GM12865 (cell line): ENCODE measurements around the gene GALNT17.

ENCODE experiments used
- DNase-seq: peaks from one replicate; pipeline ENCODE4 v3.0.0; 2010; ENCODE audit warnings: low read depth
- H3K4me3 ChIP-seq: 2 replicates; pipeline ENCODE4 v1.5.1; 2011; ENCODE audit warnings: mild to moderate bottlenecking, low read depth, low read length, control low read depth
- TF ChIP-seq, protein P1 (sequence below): IDR thresholded peaks from 2 replicates; pipeline ENCODE4 v1.5.1; 2011; ENCODE audit warnings: low read length, control low read depth, low read depth, inconsistent platforms; ENCODE audit not compliant: insufficient read depth; ENCODE audit errors: missing control alignments

GALNT17 gene

DNA sequence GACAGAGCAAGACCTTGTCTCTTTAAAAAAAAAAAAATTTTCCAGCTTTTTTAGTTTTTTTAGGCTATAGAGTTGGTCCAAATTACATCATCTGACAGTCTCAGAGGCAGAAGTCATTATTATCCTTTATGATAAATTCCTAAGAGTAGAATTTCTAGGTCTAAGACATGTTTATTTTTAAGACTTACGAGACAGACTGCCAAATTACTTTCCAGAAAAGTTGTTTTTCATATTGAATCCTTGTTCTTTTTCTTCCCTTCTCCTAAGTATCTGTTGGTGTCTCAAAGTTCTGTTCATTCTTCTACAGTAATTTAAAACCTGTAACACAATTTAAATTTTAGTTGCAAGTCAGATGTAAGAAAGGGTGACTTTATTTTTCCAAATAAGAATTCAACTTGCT lies 421.4 kb downstream of the GALNT17 start:
- TF ChIP-seq, protein P1, sequence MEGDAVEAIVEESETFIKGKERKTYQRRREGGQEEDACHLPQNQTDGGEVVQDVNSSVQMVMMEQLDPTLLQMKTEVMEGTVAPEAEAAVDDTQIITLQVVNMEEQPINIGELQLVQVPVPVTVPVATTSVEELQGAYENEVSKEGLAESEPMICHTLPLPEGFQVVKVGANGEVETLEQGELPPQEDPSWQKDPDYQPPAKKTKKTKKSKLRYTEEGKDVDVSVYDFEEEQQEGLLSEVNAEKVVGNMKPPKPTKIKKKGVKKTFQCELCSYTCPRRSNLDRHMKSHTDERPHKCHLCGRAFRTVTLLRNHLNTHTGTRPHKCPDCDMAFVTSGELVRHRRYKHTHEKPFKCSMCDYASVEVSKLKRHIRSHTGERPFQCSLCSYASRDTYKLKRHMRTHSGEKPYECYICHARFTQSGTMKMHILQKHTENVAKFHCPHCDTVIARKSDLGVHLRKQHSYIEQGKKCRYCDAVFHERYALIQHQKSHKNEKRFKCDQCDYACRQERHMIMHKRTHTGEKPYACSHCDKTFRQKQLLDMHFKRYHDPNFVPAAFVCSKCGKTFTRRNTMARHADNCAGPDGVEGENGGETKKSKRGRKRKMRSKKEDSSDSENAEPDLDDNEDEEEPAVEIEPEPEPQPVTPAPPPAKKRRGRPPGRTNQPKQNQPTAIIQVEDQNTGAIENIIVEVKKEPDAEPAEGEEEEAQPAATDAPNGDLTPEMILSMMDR = no peak
- no peak for DNase-seq
- no peak overlapping the region for H3K4me3 ChIP-seq

GRCh38 chr7:71555758-71556157 lies 423.8 kb downstream of the GALNT17 start:
- no peak for DNase-seq
- no peak overlapping the region for H3K4me3 ChIP-seq
- TF ChIP-seq, protein P1 = no peak

- TF ChIP-seq, protein P1 = no peak
- no peak for DNase-seq
- no peak overlapping the region for H3K4me3 ChIP-seq
Observed at GRCh38 chr7:71558806-71559613, 427.1 kb downstream of the GALNT17 start.

DNA sequence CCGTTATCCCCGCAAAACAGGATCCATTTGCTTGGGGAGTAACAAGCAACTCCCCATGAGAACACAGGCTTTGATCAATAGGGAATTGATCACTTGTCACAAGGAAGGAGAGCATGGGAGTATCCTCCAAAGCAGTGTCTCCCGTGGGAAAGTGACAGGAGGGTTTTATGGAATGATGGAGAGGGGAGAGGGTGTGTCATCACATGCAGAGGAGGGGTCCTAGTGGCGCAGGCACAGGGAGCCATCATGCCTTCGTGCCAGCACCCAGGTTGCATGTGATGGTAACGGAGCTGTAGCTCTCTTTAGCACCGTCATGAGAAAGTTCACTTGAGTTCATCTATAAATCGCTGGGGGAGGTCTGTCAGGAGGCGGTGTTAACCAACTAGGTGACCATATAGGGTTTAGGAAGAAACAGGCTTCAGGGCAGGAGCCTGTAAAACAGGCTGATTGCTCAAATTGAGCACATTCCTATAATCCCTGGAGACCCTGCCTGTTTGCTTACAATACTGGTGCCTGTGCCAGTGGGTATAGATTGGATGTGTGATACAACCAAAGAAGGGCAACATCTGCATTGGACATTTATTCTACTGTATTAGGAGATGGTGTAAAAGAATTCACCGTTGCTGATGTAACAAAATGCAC lies 428.5 kb downstream of the GALNT17 start:
- TF ChIP-seq, protein P1 = no peak
- H3K4me3 ChIP-seq = no peak overlapping the region
- no peak for DNase-seq

DNA sequence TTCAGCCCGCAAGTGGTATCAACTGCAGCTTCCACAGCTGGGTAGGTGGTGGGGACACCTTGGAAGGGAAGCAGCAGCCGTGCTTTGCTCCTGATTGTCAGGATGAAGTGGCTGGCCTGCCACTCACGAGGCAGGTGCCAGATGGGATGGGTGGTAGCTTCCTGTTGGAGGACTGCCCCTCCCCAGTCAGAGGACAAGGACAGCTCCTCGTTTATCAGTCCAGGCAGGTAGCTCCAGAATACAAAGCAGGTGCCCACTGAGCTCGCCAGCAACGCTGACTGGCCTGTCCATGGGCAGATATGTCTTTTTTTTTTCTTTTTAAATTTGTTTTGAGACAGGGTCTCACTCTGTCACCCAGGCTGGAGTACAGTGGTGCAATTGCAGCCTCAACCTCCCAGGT lies 431.3 kb downstream of the GALNT17 start:
- no peak overlapping the region for H3K4me3 ChIP-seq
- no peak for DNase-seq
- TF ChIP-seq, protein P1 = no peak

DNA sequence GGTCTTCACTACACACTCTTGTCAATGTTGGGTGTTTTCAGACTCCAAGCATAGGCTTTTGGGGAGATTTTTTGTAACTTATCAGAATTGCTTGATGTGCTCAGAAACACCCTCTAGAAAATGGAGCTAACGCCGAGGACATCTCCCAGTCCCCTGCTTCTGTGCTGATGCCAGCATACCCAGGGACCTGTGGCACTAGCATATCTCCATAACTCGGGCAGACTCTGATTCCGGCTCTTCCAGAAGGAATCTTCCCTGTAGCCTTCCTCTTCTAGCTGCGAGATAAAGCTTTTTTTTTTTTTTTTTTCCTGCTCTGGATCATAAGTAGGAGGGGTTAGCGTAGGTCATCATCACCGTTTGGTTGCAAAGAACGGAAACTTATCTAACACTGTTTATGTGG lies 434.4 kb downstream of the GALNT17 start:
- TF ChIP-seq, protein P1 = no peak
- H3K4me3 ChIP-seq = no peak overlapping the region
- DNase-seq = no peak

- H3K4me3 ChIP-seq = no peak overlapping the region
- TF ChIP-seq, protein P1 = no peak
- DNase-seq = no peak
Observed at GRCh38 chr7:71566991-71567390, 435.0 kb downstream of the GALNT17 start.
